Measurements from ENCODE around the gene SPOCD1.

The SPOCD1 gene

DNA sequence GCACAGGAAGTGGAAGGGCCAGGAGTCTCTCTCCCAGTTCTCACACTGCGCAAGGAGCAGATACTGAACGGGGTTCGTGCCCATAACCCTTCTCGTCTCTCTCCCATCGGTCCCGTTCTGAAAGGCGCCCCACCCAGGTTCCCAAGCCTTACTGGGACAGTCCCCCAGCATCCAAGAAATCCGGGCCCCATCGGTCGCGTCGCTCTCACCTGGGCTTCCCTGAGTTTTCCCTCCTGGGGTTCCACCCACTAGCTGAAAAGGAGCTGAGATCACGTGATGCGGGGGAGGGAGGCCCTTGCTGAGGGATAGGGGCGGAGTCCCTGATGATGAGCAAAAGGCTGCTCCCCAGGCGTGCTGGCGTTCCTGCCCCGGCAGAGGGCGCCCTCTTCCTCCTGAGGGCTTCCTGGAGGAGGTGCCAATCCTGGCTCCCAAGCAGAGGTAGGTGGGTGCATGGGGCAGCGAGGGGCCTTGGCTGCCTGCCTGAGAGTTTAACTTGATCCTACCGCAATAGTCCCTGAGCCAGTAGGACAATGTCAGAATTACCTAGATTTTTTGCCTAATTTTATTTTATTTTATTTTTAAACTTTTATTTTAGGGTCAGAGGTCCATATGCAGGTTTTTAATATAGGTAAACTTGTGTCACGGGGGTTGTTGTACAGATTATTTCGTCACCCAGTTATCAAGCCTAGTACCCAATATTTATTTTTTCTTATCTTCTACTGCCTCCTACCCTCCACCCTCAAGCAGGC lies at the start of gene SPOCD1:
SPOCD1 (minus strand) TSS at position 271 of the 749 bp plus-strand sequence. CDS start 689 bp downstream, outside the sequence.
- H3K4me3 ChIP-seq (ENCODE audit: low read length), result peak within 1 kb of the TSS; percentile 2
- DNase-seq (ENCODE audit: low read depth), result peak; percentile 85

DNA sequence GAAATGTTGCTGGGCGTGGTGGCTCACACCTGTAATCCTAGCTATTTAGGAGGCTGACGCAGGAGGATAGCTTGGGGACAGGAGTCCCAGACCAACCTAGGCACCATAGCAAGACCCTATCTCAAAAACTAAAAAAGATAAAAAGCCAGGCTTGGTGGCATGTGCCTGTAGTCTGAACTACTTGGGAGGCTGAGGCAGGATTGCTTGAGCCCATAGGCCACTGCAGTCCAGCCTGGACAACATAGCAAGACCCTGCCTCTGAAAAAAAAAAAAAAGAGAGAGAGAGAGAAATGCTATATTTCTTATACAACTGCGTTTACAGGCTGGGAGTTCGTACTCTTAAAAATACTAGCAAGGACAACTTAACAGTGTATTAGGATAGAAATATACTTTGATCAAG lies 46.2 kb upstream of the SPOCD1 start:
- no peak for DNase-seq (ENCODE audit: low read depth)
- no peak overlapping the region for H3K4me3 ChIP-seq (ENCODE audit: low read length)
- TF ChIP-seq, protein P1, sequence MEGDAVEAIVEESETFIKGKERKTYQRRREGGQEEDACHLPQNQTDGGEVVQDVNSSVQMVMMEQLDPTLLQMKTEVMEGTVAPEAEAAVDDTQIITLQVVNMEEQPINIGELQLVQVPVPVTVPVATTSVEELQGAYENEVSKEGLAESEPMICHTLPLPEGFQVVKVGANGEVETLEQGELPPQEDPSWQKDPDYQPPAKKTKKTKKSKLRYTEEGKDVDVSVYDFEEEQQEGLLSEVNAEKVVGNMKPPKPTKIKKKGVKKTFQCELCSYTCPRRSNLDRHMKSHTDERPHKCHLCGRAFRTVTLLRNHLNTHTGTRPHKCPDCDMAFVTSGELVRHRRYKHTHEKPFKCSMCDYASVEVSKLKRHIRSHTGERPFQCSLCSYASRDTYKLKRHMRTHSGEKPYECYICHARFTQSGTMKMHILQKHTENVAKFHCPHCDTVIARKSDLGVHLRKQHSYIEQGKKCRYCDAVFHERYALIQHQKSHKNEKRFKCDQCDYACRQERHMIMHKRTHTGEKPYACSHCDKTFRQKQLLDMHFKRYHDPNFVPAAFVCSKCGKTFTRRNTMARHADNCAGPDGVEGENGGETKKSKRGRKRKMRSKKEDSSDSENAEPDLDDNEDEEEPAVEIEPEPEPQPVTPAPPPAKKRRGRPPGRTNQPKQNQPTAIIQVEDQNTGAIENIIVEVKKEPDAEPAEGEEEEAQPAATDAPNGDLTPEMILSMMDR (IDR thresholded peaks at IDR 0.05; ENCODE audit: insufficient read depth, low read depth, low read length, missing control alignments), result no peak

More for the DNA sequence above, at the start of gene SPOCD1:
- TF ChIP-seq, protein P1 (IDR thresholded peaks at IDR 0.05; ENCODE audit: insufficient read depth, low read depth, low read length, missing control alignments), result peak; percentile 86

DNA sequence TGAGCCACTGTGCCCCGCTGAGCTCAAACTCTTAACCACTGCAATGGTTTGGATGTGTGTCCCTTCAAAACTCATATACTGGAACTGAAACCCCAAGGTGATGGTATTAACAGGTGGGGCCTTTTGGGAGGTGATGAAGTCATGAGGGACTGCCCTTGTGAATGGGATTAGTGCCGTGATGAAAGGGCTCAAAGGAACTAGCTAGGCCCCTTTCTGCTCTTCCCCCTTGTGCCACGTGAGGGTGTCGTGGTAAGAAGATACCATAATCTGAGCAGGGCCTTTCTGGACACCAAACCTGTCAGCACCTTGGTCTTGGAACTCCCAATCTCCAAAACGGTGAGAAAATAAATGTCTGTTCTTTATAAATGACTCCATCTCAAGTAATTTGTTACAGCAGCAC lies 45.5 kb upstream of the SPOCD1 start:
- TF ChIP-seq, protein P1 (IDR thresholded peaks at IDR 0.05; ENCODE audit: insufficient read depth, low read depth, low read length, missing control alignments), result no peak
- no peak overlapping the region for H3K4me3 ChIP-seq (ENCODE audit: low read length)

DNA sequence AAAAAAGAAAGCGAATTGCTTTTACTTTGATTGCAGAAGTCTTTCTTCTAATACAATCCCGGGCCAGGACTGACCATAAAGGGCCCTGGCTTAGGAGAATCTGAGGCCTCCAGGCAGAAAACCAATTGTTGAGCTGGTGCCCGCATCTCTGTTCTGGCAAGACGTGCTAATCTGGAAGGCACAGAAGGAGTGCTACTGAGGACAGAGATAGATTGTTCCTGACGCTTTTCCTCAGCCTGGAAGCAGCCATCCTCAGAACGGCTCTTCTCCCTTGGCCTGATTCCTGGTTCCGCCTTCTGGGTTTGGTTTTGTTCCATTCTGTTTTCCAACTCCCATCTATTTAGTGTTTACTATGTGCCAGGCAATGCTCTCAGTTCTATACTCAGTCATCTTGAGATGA lies 44.8 kb upstream of the SPOCD1 start:
- TF ChIP-seq, protein P1 (IDR thresholded peaks at IDR 0.05; ENCODE audit: insufficient read depth, low read depth, low read length, missing control alignments), result no peak
- no peak overlapping the region for H3K4me3 ChIP-seq (ENCODE audit: low read length)
- no peak for DNase-seq (ENCODE audit: low read depth)

More for the DNA sequence above, 45.5 kb upstream of the SPOCD1 start:
- DNase-seq (ENCODE audit: low read depth), result no peak

DNA sequence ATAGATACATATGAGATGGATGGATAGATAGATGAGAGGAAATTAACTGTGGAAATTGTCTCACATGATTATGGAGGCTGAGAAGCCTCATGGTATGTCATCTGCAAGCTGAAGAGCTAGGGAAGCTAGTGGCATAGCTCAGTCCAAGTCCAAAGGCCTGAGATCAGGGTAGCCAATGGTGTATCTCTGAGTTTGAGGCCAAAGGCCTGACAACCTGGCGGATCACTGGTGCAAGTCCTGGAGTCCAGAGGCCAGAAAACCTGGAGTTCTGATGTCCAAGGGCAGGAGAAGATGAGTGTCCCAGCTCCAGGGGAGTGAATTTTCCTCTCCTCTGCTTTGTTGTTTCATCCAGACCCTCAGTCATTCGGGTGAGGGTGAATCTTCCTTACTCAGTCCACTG lies 43.9 kb upstream of the SPOCD1 start:
- no peak for DNase-seq (ENCODE audit: low read depth)
- H3K4me3 ChIP-seq (ENCODE audit: low read length), result no peak overlapping the region
- TF ChIP-seq, protein P1 (IDR thresholded peaks at IDR 0.05; ENCODE audit: insufficient read depth, low read depth, low read length, missing control alignments), result no peak

GRCh38 chr1:31859044-31859443 lies 43.2 kb upstream of the SPOCD1 start:
- TF ChIP-seq, protein P1 (IDR thresholded peaks at IDR 0.05; ENCODE audit: insufficient read depth, low read depth, low read length, missing control alignments), result no peak
- no peak overlapping the region for H3K4me3 ChIP-seq (ENCODE audit: low read length)
- no peak for DNase-seq (ENCODE audit: low read depth)

DNA sequence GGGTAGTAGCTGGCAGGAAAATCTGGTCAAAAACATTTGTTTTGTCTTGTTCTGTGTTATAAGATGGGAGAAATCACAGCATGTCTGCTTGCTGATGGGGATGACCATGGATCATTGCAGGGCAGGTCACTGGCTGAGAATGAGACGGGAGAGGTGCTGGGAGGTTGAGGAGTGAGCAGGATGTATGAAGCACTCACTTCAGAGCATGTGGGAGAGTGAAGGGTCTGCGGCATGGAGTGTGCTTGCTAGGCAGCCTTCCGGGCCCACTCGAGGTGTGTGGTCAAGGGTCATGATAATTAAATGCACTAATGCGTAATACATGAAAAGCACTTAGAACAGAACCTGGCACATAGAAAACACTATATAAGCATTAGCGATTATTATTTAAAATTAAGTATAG lies 42.0 kb upstream of the SPOCD1 start:
- no peak overlapping the region for H3K4me3 ChIP-seq (ENCODE audit: low read length)
- TF ChIP-seq, protein P1 (IDR thresholded peaks at IDR 0.05; ENCODE audit: insufficient read depth, low read depth, low read length, missing control alignments), result no peak

More for the DNA sequence above, 42.0 kb upstream of the SPOCD1 start:
- no peak for DNase-seq (ENCODE audit: low read depth)

All from epithelial cell of esophagus (primary cell).